Progenitor cell of endocrine pancreas (in vitro differentiated cells): ENCODE measurements around the gene ZNF668. TPM values are rescaled to one million over a fixed set of nuclear protein-coding genes. Genes with fewer than 3 reads are reported as not detected.

Experiments used
- DNase-seq: peaks from one replicate; pipeline ENCODE4 v3.0.0; 2021; ENCODE audit warnings: low spot score; ENCODE audit not compliant: unreplicated experiment
- H3K27ac Mint-ChIP-seq: 2 replicates; pipeline ENCODE4 v1.8.0; 2021; ENCODE audit warnings: mild to moderate bottlenecking, moderate library complexity, mixed read lengths
- H3K27me3 Mint-ChIP-seq: 2 replicates; pipeline ENCODE4 v1.8.0; 2021; ENCODE audit warnings: mixed read lengths
- H3K36me3 Mint-ChIP-seq: 2 replicates; pipeline ENCODE4 v1.8.0; 2022; ENCODE audit warnings: mixed read lengths; ENCODE audit not compliant: insufficient read depth
- H3K4me1 Mint-ChIP-seq: 2 replicates; pipeline ENCODE4 v1.8.0; 2021; ENCODE audit warnings: low read depth, mixed read lengths
- H3K4me3 Mint-ChIP-seq: 2 replicates; pipeline ENCODE4 v1.8.0; 2021; ENCODE audit warnings: low read depth, mild to moderate bottlenecking, moderate library complexity, mixed read lengths
- H3K9me3 Mint-ChIP-seq: 2 replicates; pipeline ENCODE4 v1.8.0; 2021; ENCODE audit warnings: low read depth, mixed read lengths
- CTCF ChIP-seq: fragments of 200-600 bp; sonication (generic); IDR thresholded peaks from one replicate; pipeline ENCODE4 v1.5.0; 2021; ENCODE audit warnings: antibody characterized with exemption, mild to moderate bottlenecking; ENCODE audit not compliant: unreplicated experiment
- total RNA-seq: library from RNA; stranded (reverse); gene quantifications from 2 replicates; pipeline ENCODE4 v1.2.1, GENCODE V29; 2021

ZNF668 gene
- total RNA-seq, 1 donor from 2014 or later, result 17.5 TPM

GRCh38 chr16:31093132-31093703 lies 19.2 kb upstream of the ZNF668 start:
- no peak overlapping the region for H3K27ac Mint-ChIP-seq
- DNase-seq, result no peak

GRCh38 chr16:31092330-31092729 lies 18.3 kb upstream of the ZNF668 start:
- H3K27me3 Mint-ChIP-seq, result no peaks in the 10 kb centered on the region
- no peaks in the 10 kb centered on the region for H3K9me3 Mint-ChIP-seq
- peak overlapping the region; percentile 50 for H3K4me3 Mint-ChIP-seq
- TF ChIP-seq CTCF, result no peak
- no peak for DNase-seq
- H3K27ac Mint-ChIP-seq, result no peak overlapping the region
- no peaks in the 10 kb centered on the region for H3K36me3 Mint-ChIP-seq
- peaks cover 9% of the 10 kb centered on the region for H3K4me1 Mint-ChIP-seq

More at GRCh38 chr16:31093132-31093703, 19.2 kb upstream of the ZNF668 start:
- no peaks in the 10 kb centered on the region for H3K9me3 Mint-ChIP-seq
- H3K4me1 Mint-ChIP-seq, result peaks cover 9% of the 10 kb centered on the region
- no peak for TF ChIP-seq CTCF
- peak overlapping the region; percentile 94 for H3K4me3 Mint-ChIP-seq
- no peaks in the 10 kb centered on the region for H3K36me3 Mint-ChIP-seq
- peaks cover 2% of the 10 kb centered on the region for H3K27me3 Mint-ChIP-seq

GRCh38 chr16:31090540-31090939 lies 16.5 kb upstream of the ZNF668 start:
- Mint-ChIP-seq H3K27ac (no peak overlapping the region), H3K36me3 (no peaks in the 10 kb centered on the region), H3K4me3 (no peak overlapping the region), H3K9me3 (no peaks in the 10 kb centered on the region), H3K4me1 (peaks cover 8% of the 10 kb centered on the region), H3K27me3 (no peaks in the 10 kb centered on the region)
- no peak for TF ChIP-seq CTCF
- DNase-seq, result no peak

GRCh38 chr16:31089199-31089598 lies 15.2 kb upstream of the ZNF668 start:
- H3K4me3 Mint-ChIP-seq, result no peak overlapping the region
- peaks cover 7% of the 10 kb centered on the region for H3K4me1 Mint-ChIP-seq
- H3K27me3 Mint-ChIP-seq, result no peaks in the 10 kb centered on the region
- no peak for TF ChIP-seq CTCF
- H3K27ac Mint-ChIP-seq, result no peak overlapping the region
- no peaks in the 10 kb centered on the region for H3K9me3 Mint-ChIP-seq
- no peak for DNase-seq
- no peaks in the 10 kb centered on the region for H3K36me3 Mint-ChIP-seq

GRCh38 chr16:31088459-31089183 lies 14.6 kb upstream of the ZNF668 start, which contains the start of gene PRSS53:
Gene PRSS53, minus strand, starts transcription at chr16:31088943. Its CDS starts 134 bp downstream, at chr16:31088809.
- no peaks in the 10 kb centered on the region for H3K27me3 Mint-ChIP-seq
- no peak for TF ChIP-seq CTCF
- no peak within 1 kb of the TSS for H3K27ac Mint-ChIP-seq
- no peak within 1 kb of the TSS for H3K4me3 Mint-ChIP-seq
- H3K9me3 Mint-ChIP-seq, result no peaks in the 10 kb centered on the region
- H3K36me3 Mint-ChIP-seq, result no peaks in the 10 kb centered on the region
- H3K4me1 Mint-ChIP-seq, result peaks cover 2% of the 10 kb centered on the region
- DNase-seq, result no peak
